ENCODE data around the gene SLC13A1.

The SLC13A1 gene

GRCh38 chr7:123185756-123186155 is 14.0 kb downstream of the SLC13A1 start:
- Histone ChIP-seq H3K36me3 (replicated peaks in 1 of 2; ENCODE audit: control insufficient read depth in 2 of 2, insufficient read depth in 2 of 2, low read length in 2 of 2) (no peaks in the 10 kb centered on the region), H3K4me2 (ENCODE audit: insufficient read depth, low read length, poor library complexity, severe bottlenecking) (no peak overlapping the region), H3K27me3 (ENCODE audit: control insufficient read depth in 3 of 3, insufficient read depth in 3 of 3, low read depth in 1 of 3, low read length in 3 of 3) (no peaks in the 10 kb centered on the region), H4K91ac (ENCODE audit: low read depth, low read length, poor library complexity) (no peak overlapping the region), H3K23ac (ENCODE audit: low read depth, low read length, poor library complexity) (no peak overlapping the region), H2BK120ac (ENCODE audit: low read depth, low read length) (no peak overlapping the region), H2AK5ac (ENCODE audit: low read depth, low read length) (no peak overlapping the region), H2BK5ac (ENCODE audit: low read length) (no peak overlapping the region), H2AFZ (ENCODE audit: low read length) (no peak overlapping the region), H3K4me1 (ENCODE audit: control insufficient read depth in 2 of 2, insufficient read depth in 1 of 2, low read depth in 1 of 2, low read length in 2 of 2) (no peaks in the 10 kb centered on the region), H3K9me3 (replicated peaks in 1 of 2; ENCODE audit: control insufficient read depth in 2 of 2, insufficient read depth in 1 of 2, low read depth in 1 of 2, low read length in 2 of 2) (peaks cover 1 to 9% of the 10 kb centered on the region in 2 donors), H3K27ac (replicated peaks; ENCODE audit: low read length) (no peak overlapping the region), H3K79me1 (ENCODE audit: low read depth, low read length) (no peaks in the 10 kb centered on the region), H3K4me3 (ENCODE audit: low read length in 2 of 2) (no peak overlapping the region), H2BK15ac (ENCODE audit: low read length) (no peak overlapping the region), H3K9ac (ENCODE audit: low read depth, low read length, poor library complexity) (no peak overlapping the region), H3K18ac (ENCODE audit: low read length) (no peak overlapping the region), H4K8ac (ENCODE audit: low read depth, low read length) (no peak overlapping the region), H3K4ac (ENCODE audit: low read length) (no peak overlapping the region), H3K14ac (ENCODE audit: low read length) (no peak overlapping the region), H2BK12ac (ENCODE audit: low read length) (no peak overlapping the region)
- no peak for DNase-seq (ENCODE audit: low spot score)
- WGBS, 2 donors (ENCODE audit: extremely low coverage in 2 of 2, insufficient read length in 2 of 2, insufficient replicate concordance in 1 of 2) = no CpG with 5 or more reads among the region's 3 CpGs

DNA sequence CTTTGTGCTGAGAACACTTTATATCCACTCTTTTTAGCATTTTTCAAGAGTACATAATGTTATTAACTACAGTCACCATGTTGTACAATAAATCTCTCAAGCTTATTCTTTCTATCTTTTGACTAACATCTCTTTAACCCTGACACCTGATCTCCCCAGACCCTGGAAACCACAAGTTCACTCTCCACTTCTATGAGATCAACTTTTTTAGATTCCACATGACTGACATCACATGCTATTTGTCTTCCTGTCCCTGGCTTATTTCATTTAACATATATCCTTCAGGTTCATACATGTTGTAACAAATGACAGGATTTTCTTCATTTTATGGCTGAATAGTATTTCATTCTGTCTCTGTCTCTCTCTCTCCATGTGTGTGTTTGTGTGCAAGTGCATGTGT is 15.5 kb downstream of the SLC13A1 start:
- H4K8ac ChIP-seq (ENCODE audit: low read depth, low read length) = no peak overlapping the region
- H3K9me3 ChIP-seq (replicated peaks in 1 of 2; ENCODE audit: control insufficient read depth in 2 of 2, insufficient read depth in 1 of 2, low read depth in 1 of 2, low read length in 2 of 2) = peaks cover 1 to 9% of the 10 kb centered on the region in 2 donors
- no peak overlapping the region for H3K14ac ChIP-seq (ENCODE audit: low read length)
- H3K9ac ChIP-seq (ENCODE audit: low read depth, low read length, poor library complexity) = no peak overlapping the region
- no peaks in the 10 kb centered on the region for H3K79me1 ChIP-seq (ENCODE audit: low read depth, low read length)
- H2AK5ac ChIP-seq (ENCODE audit: low read depth, low read length) = no peak overlapping the region
- no peak overlapping the region for H3K4me3 ChIP-seq (ENCODE audit: low read length in 2 of 2)
- H2BK15ac ChIP-seq (ENCODE audit: low read length) = no peak overlapping the region
- H2BK5ac ChIP-seq (ENCODE audit: low read length) = no peak overlapping the region
- H2BK12ac ChIP-seq (ENCODE audit: low read length) = no peak overlapping the region
- no peak overlapping the region for H4K91ac ChIP-seq (ENCODE audit: low read depth, low read length, poor library complexity)
- H3K36me3 ChIP-seq (replicated peaks in 1 of 2; ENCODE audit: control insufficient read depth in 2 of 2, insufficient read depth in 2 of 2, low read length in 2 of 2) = no peaks in the 10 kb centered on the region
- no peaks in the 10 kb centered on the region for H3K27me3 ChIP-seq (ENCODE audit: control insufficient read depth in 3 of 3, insufficient read depth in 3 of 3, low read depth in 1 of 3, low read length in 3 of 3)
- no peak overlapping the region for H2BK120ac ChIP-seq (ENCODE audit: low read depth, low read length)
- H3K18ac ChIP-seq (ENCODE audit: low read length) = no peak overlapping the region
- H3K27ac ChIP-seq (replicated peaks; ENCODE audit: low read length) = no peak overlapping the region
- H3K23ac ChIP-seq (ENCODE audit: low read depth, low read length, poor library complexity) = no peak overlapping the region
- no peak overlapping the region for H3K4me2 ChIP-seq (ENCODE audit: insufficient read depth, low read length, poor library complexity, severe bottlenecking)
- no peaks in the 10 kb centered on the region for H3K4me1 ChIP-seq (ENCODE audit: control insufficient read depth in 2 of 2, insufficient read depth in 1 of 2, low read depth in 1 of 2, low read length in 2 of 2)
- H2AFZ ChIP-seq (ENCODE audit: low read length) = no peak overlapping the region
- no peak overlapping the region for H3K4ac ChIP-seq (ENCODE audit: low read length)
- no peak for DNase-seq (ENCODE audit: low spot score)

GRCh38 chr7:123183431-123183830 is 16.3 kb downstream of the SLC13A1 start:
- Histone ChIP-seq H3K23ac (ENCODE audit: low read depth, low read length, poor library complexity) (no peak overlapping the region), H3K9me3 (replicated peaks in 1 of 2; ENCODE audit: control insufficient read depth in 2 of 2, insufficient read depth in 1 of 2, low read depth in 1 of 2, low read length in 2 of 2) (peaks cover 1 to 9% of the 10 kb centered on the region in 2 donors), H3K79me1 (ENCODE audit: low read depth, low read length) (no peaks in the 10 kb centered on the region), H3K4me1 (ENCODE audit: control insufficient read depth in 2 of 2, insufficient read depth in 1 of 2, low read depth in 1 of 2, low read length in 2 of 2) (no peaks in the 10 kb centered on the region), H2AFZ (ENCODE audit: low read length) (no peak overlapping the region), H3K27ac (replicated peaks; ENCODE audit: low read length) (no peak overlapping the region), H3K4me2 (ENCODE audit: insufficient read depth, low read length, poor library complexity, severe bottlenecking) (no peak overlapping the region), H3K9ac (ENCODE audit: low read depth, low read length, poor library complexity) (no peak overlapping the region), H3K27me3 (ENCODE audit: control insufficient read depth in 3 of 3, insufficient read depth in 3 of 3, low read depth in 1 of 3, low read length in 3 of 3) (no peaks in the 10 kb centered on the region), H2BK120ac (ENCODE audit: low read depth, low read length) (no peak overlapping the region), H3K14ac (ENCODE audit: low read length) (no peak overlapping the region), H3K36me3 (replicated peaks in 1 of 2; ENCODE audit: control insufficient read depth in 2 of 2, insufficient read depth in 2 of 2, low read length in 2 of 2) (no peaks in the 10 kb centered on the region), H2BK15ac (ENCODE audit: low read length) (no peak overlapping the region), H2BK5ac (ENCODE audit: low read length) (no peak overlapping the region), H3K4me3 (ENCODE audit: low read length in 2 of 2) (no peak overlapping the region), H4K8ac (ENCODE audit: low read depth, low read length) (no peak overlapping the region), H2AK5ac (ENCODE audit: low read depth, low read length) (no peak overlapping the region), H4K91ac (ENCODE audit: low read depth, low read length, poor library complexity) (no peak overlapping the region), H3K4ac (ENCODE audit: low read length) (no peak overlapping the region), H3K18ac (ENCODE audit: low read length) (no peak overlapping the region), H2BK12ac (ENCODE audit: low read length) (no peak overlapping the region)
- WGBS, 2 donors (ENCODE audit: extremely low coverage in 2 of 2, insufficient read length in 2 of 2, insufficient replicate concordance in 1 of 2) = no CpG with 5 or more reads among the region's 2 CpGs
- DNase-seq (ENCODE audit: low spot score) = no peak

DNA sequence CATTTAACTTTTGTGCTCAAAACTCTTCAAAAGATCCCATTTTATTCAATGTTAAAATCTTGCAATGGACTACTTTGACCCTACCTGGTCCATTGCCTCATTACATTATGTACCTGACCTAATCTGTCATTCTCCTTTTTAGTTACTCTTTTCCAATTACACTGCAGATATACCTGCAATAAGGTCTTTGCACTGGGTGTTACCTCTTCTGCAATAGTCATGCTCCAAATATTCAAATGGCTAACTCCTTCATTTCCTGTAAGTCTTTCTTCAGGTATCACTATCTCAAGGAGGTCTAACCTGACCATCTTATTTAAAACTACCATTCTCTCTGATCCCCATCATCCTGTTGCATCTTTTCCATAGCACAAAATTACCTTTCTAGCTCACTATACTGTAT is 22.3 kb downstream of the SLC13A1 start:
- H3K4me2 ChIP-seq (ENCODE audit: insufficient read depth, low read length, poor library complexity, severe bottlenecking) = no peak overlapping the region
- no peaks in the 10 kb centered on the region for H3K36me3 ChIP-seq (replicated peaks in 1 of 2; ENCODE audit: control insufficient read depth in 2 of 2, insufficient read depth in 2 of 2, low read length in 2 of 2)
- no peak overlapping the region for H2BK120ac ChIP-seq (ENCODE audit: low read depth, low read length)
- no peaks in the 10 kb centered on the region for H3K4me1 ChIP-seq (ENCODE audit: control insufficient read depth in 2 of 2, insufficient read depth in 1 of 2, low read depth in 1 of 2, low read length in 2 of 2)
- no peak overlapping the region for H4K91ac ChIP-seq (ENCODE audit: low read depth, low read length, poor library complexity)
- no peak for DNase-seq (ENCODE audit: low spot score)
- H4K8ac ChIP-seq (ENCODE audit: low read depth, low read length) = no peak overlapping the region
- no peak overlapping the region for H3K4me3 ChIP-seq (ENCODE audit: low read length in 2 of 2)
- H3K27me3 ChIP-seq (ENCODE audit: control insufficient read depth in 3 of 3, insufficient read depth in 3 of 3, low read depth in 1 of 3, low read length in 3 of 3) = no peaks in the 10 kb centered on the region
- H2AK5ac ChIP-seq (ENCODE audit: low read depth, low read length) = no peak overlapping the region
- no peaks in the 10 kb centered on the region for H3K79me1 ChIP-seq (ENCODE audit: low read depth, low read length)
- no peak overlapping the region for H3K14ac ChIP-seq (ENCODE audit: low read length)
- H3K27ac ChIP-seq (replicated peaks; ENCODE audit: low read length) = no peak overlapping the region
- H2BK12ac ChIP-seq (ENCODE audit: low read length) = no peak overlapping the region
- H3K23ac ChIP-seq (ENCODE audit: low read depth, low read length, poor library complexity) = no peak overlapping the region
- H3K18ac ChIP-seq (ENCODE audit: low read length) = no peak overlapping the region
- H3K9ac ChIP-seq (ENCODE audit: low read depth, low read length, poor library complexity) = no peak overlapping the region
- H2BK5ac ChIP-seq (ENCODE audit: low read length) = no peak overlapping the region
- no peak overlapping the region for H3K4ac ChIP-seq (ENCODE audit: low read length)
- H3K9me3 ChIP-seq (replicated peaks in 1 of 2; ENCODE audit: control insufficient read depth in 2 of 2, insufficient read depth in 1 of 2, low read depth in 1 of 2, low read length in 2 of 2) = no peaks in the 10 kb centered on the region
- H2BK15ac ChIP-seq (ENCODE audit: low read length) = no peak overlapping the region
- H2AFZ ChIP-seq (ENCODE audit: low read length) = no peak overlapping the region

Data from neuronal stem cell (in vitro differentiated cells).